Duodenal mucosa (tissue), 2 donors: Measurements from ENCODE around the gene PLPP3.

Experiments used
- H3K27ac ChIP-seq: one replicate; pipeline ENCODE4 v1.7.0; 2013; ENCODE audit warnings: low read depth, low read length
- H3K27me3 ChIP-seq, 2 donors: one replicate each; pipeline ENCODE4 v1.7.0; 2013; ENCODE audit warnings: low read length in 2 of 2, control low read depth in 1 of 2; ENCODE audit not compliant: insufficient read depth in 2 of 2, control insufficient read depth in 1 of 2
- H3K36me3 ChIP-seq, 2 donors: one replicate each; pipeline ENCODE4 v1.7.0; 2013; ENCODE audit warnings: low read length in 2 of 2, control low read depth in 1 of 2; ENCODE audit not compliant: insufficient read depth in 2 of 2, control insufficient read depth in 1 of 2
- H3K4me1 ChIP-seq, 2 donors: one replicate each; pipeline ENCODE4 v1.7.0; 2013; ENCODE audit warnings: low read length in 2 of 2, control low read depth in 1 of 2; ENCODE audit not compliant: insufficient read depth in 2 of 2, control insufficient read depth in 1 of 2
- H3K4me3 ChIP-seq, 2 donors: one replicate each; pipeline ENCODE4 v1.7.0; 2013; ENCODE audit warnings: low read length in 2 of 2, low read depth in 1 of 2
- H3K9ac ChIP-seq, 2 donors: one replicate each; pipeline ENCODE4 v1.7.0; 2013; ENCODE audit warnings: low read length in 2 of 2, low read depth in 1 of 2
- H3K9me3 ChIP-seq, 2 donors: one replicate each; pipeline ENCODE4 v1.7.0; 2013; ENCODE audit warnings: low read length in 2 of 2, control low read depth in 1 of 2; ENCODE audit not compliant: control insufficient read depth in 1 of 2

Gene PLPP3

GRCh38 chr1:56539520-56539931 lies 39.8 kb downstream of the PLPP3 start:
- Histone ChIP-seq H3K4me1 (no peaks in the 10 kb centered on the region), H3K27me3 (no peaks in the 10 kb centered on the region), H3K9me3 (no peaks in the 10 kb centered on the region), H3K9ac (no peak overlapping the region), H3K27ac (no peak overlapping the region), H3K36me3 (peaks cover 9% of the 10 kb centered on the region in 2 donors), H3K4me3 (no peak overlapping the region)

GRCh38 chr1:56538532-56538931 lies 40.8 kb downstream of the PLPP3 start:
- H3K4me3 ChIP-seq, result no peak overlapping the region
- no peaks in the 10 kb centered on the region for H3K4me1 ChIP-seq
- peaks cover 13 to 15% of the 10 kb centered on the region in 2 donors for H3K36me3 ChIP-seq
- no peak overlapping the region for H3K27ac ChIP-seq
- H3K9ac ChIP-seq, result no peak overlapping the region
- H3K9me3 ChIP-seq, result no peaks in the 10 kb centered on the region
- H3K27me3 ChIP-seq, result no peaks in the 10 kb centered on the region

- H3K9me3 ChIP-seq, result no peaks in the 10 kb centered on the region
- H3K4me1 ChIP-seq, result peaks cover 0 to 4% of the 10 kb centered on the region in 2 donors
- H3K9ac ChIP-seq, result no peak overlapping the region
- no peak overlapping the region for H3K27ac ChIP-seq
- H3K4me3 ChIP-seq, result no peak overlapping the region
- H3K36me3 ChIP-seq, result peaks cover 13 to 15% of the 10 kb centered on the region in 2 donors
- H3K27me3 ChIP-seq, result no peaks in the 10 kb centered on the region
These were observed 41.7 kb downstream of the PLPP3 start for GRCh38 chr1:56537660-56538059.

DNA sequence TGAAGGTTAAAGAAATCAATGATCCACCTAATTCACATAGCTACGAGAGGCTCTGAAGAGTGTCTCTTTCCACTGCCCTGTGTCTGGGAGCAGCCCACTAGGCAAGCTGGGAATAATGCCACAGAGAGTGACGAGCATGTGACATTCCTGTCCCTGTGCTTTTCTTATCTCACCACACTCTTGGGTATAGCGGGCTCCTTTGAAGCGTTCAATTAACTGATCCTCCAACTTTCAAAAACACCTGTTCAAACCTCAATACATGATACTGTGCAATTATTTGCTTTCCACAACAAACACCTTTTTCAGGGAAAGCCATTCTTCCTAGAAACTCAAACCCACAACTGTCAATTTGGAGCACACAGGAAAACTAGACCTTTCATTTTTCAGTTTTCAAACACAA lies 43.4 kb downstream of the PLPP3 start:
- Histone ChIP-seq H3K36me3 (peaks cover 17% of the 10 kb centered on the region in 2 donors), H3K9ac (no peak overlapping the region), H3K27ac (no peak overlapping the region), H3K27me3 (no peaks in the 10 kb centered on the region), H3K4me1 (peaks cover 0 to 4% of the 10 kb centered on the region in 2 donors), H3K9me3 (no peaks in the 10 kb centered on the region), H3K4me3 (no peak overlapping the region)

DNA sequence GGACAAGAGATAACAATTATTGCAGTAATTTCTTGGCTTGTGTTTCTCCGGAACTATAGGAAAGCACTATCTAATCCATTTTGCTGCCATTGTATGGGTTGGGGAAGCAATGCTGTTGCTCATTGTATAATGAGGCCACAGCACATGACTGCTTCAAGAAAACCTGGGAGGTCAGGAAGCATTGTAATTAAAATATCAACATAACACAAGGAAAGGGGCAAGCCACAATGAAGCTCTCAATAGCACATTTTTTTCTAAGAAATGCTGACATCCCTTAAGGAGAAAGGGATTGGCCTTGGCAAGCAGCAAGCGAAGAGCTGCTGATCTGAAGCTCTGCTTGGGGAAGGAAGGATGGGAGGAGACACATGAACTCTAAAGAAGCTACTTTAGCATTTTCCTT lies 44.0 kb downstream of the PLPP3 start:
- no peak overlapping the region for H3K27ac ChIP-seq
- H3K4me3 ChIP-seq, result no peak overlapping the region
- H3K36me3 ChIP-seq, result peaks cover 17% of the 10 kb centered on the region in 2 donors
- H3K9ac ChIP-seq, result no peak overlapping the region
- H3K4me1 ChIP-seq, result peaks cover 0 to 4% of the 10 kb centered on the region in 2 donors
- H3K9me3 ChIP-seq, result no peaks in the 10 kb centered on the region
- H3K27me3 ChIP-seq, result no peaks in the 10 kb centered on the region

- Histone ChIP-seq H3K9ac (no peak overlapping the region), H3K4me3 (no peak overlapping the region), H3K36me3 (peaks cover 17% of the 10 kb centered on the region in 2 donors), H3K9me3 (no peaks in the 10 kb centered on the region), H3K4me1 (peaks cover 0 to 4% of the 10 kb centered on the region in 2 donors), H3K27ac (no peak overlapping the region), H3K27me3 (no peaks in the 10 kb centered on the region)
These were observed 45.2 kb downstream of the PLPP3 start for GRCh38 chr1:56534130-56534651.

DNA sequence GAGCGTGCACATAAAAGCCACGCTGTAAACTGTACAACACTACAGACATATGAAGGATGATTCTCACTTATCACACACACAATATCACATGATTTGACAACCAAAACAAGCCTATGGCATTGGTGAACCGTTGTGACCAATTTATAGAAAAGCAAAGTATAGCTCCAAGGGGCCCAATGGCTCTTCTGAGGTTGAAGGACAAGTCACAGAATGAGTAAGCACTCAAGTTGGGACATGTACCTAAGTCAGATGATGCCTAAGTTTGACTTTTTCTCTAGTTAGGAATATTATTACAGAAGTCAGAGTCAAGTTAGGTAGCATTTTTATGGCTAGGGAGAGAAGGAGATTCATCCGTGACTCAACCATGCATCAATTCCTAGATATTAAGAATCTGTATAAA lies 45.7 kb downstream of the PLPP3 start:
- H3K27ac ChIP-seq, result no peak overlapping the region
- no peak overlapping the region for H3K4me3 ChIP-seq
- no peaks in the 10 kb centered on the region for H3K9me3 ChIP-seq
- H3K36me3 ChIP-seq, result peaks cover 17% of the 10 kb centered on the region in 2 donors
- no peak overlapping the region for H3K9ac ChIP-seq
- H3K27me3 ChIP-seq, result no peaks in the 10 kb centered on the region
- H3K4me1 ChIP-seq, result peaks cover 3 to 8% of the 10 kb centered on the region in 2 donors

DNA sequence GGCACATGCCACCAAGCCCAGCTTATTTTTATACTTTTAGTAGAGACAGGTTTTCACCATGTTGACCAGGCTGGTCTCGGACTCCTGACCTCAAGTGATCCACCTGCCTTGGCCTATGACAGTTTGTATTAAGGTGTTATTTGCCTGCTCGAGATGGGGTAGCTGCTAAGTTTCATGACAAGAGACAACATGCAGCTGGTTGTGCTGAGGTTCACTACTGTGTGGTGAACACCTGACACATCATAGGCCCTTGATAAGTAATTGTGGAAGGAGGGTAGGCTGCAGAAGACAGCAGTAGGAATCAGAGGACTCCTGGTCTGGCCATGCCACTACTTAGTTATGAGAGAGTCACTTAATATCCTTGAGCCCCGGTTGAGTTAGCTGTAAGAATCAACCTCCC lies 46.2 kb downstream of the PLPP3 start:
- Histone ChIP-seq H3K36me3 (peaks cover 17% of the 10 kb centered on the region in 2 donors), H3K4me1 (peaks cover 8 to 10% of the 10 kb centered on the region in 2 donors)

DNA sequence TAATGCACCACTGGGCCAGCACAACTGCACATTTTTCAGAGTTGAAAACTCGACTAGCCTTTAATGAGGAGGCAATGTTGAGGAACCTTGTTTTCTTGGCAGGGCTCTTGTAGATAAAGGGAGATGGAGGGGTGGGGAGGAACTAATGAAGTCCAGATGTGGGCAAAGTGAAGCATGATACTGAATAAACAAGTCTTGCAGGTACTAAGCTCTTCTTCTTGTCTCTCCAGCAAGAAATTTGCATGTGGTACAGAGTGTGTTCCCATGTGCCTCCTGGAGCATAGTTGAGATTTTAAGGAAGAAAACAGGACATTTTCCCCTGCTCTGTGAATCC lies 47.0 kb downstream of the PLPP3 start:
- Histone ChIP-seq H3K9me3 (no peaks in the 10 kb centered on the region), H3K27me3 (no peaks in the 10 kb centered on the region), H3K36me3 (peaks cover 17% of the 10 kb centered on the region in 2 donors), H3K9ac (no peak overlapping the region), H3K4me3 (no peak overlapping the region), H3K27ac (no peak overlapping the region), H3K4me1 (peaks cover 17 to 19% of the 10 kb centered on the region in 2 donors)

More for the DNA sequence above, 46.2 kb downstream of the PLPP3 start:
- no peak overlapping the region for H3K4me3 ChIP-seq
- H3K27me3 ChIP-seq, result no peaks in the 10 kb centered on the region
- no peak overlapping the region for H3K9ac ChIP-seq
- no peak overlapping the region for H3K27ac ChIP-seq
- no peaks in the 10 kb centered on the region for H3K9me3 ChIP-seq

GRCh38 chr1:56531624-56532349 lies 47.6 kb downstream of the PLPP3 start:
- Histone ChIP-seq H3K9ac (no peak overlapping the region), H3K27ac (no peak overlapping the region), H3K9me3 (no peaks in the 10 kb centered on the region), H3K4me1 (peaks cover 20% of the 10 kb centered on the region in 2 donors), H3K4me3 (no peak overlapping the region), H3K36me3 (peaks cover 17% of the 10 kb centered on the region in 2 donors), H3K27me3 (no peaks in the 10 kb centered on the region)
